Measurements from ENCODE around the gene KIF9.
"Not testable (repeated sequence)": the region's sequence is repeated elsewhere in the genome, so short reads cannot be mapped to it uniquely, and the experiment has no call there.

Gene KIF9
- total RNA-seq = 1.2 to 16.2 (median 2.3) reads per million in 3 experiments

- DNase-seq = peak; percentile 97
Measured at GRCh38 chr3:47282424-47283192, at the start of gene KIF9, which contains the start of gene KLHL18. Gene KIF9 (minus strand): TSS chr3:47282799. CDS start chr3:47277374, 5,425 bp downstream. Gene KLHL18 (plus strand): TSS chr3:47282944. CDS start chr3:47282966, 22 bp downstream.

GRCh38 chr3:47324278-47324865 is 41.8 kb upstream of the KIF9 start:
- peak; percentile 43 for DNase-seq

GRCh38 chr3:47323431-47324277 is 41.1 kb upstream of the KIF9 start:
- DNase-seq = no peak

- no peak for DNase-seq
Measured at GRCh38 chr3:47319956-47320355, 37.4 kb upstream of the KIF9 start.

GRCh38 chr3:47318916-47319315 is 36.3 kb upstream of the KIF9 start:
- DNase-seq = no peak

- DNase-seq = not testable (repeated sequence)
Measured at GRCh38 chr3:47316151-47316550, 33.6 kb upstream of the KIF9 start.

- no peak for DNase-seq
Measured at GRCh38 chr3:47315069-47315647, 32.6 kb upstream of the KIF9 start.

- no peak for DNase-seq
Measured at GRCh38 chr3:47314056-47314764, 31.6 kb upstream of the KIF9 start.

- no peak for DNase-seq
Measured at GRCh38 chr3:47313341-47314055, 30.9 kb upstream of the KIF9 start.

GRCh38 chr3:47310391-47310790 is 27.8 kb upstream of the KIF9 start:
- DNase-seq = no peak

GRCh38 chr3:47309231-47309630 is 26.6 kb upstream of the KIF9 start:
- DNase-seq = not testable (repeated sequence)

GRCh38 chr3:47306022-47306421 is 23.4 kb upstream of the KIF9 start:
- no peak for DNase-seq

GRCh38 chr3:47301456-47301855 is 18.9 kb upstream of the KIF9 start:
- DNase-seq = no peak

- no peak for DNase-seq
Measured at GRCh38 chr3:47299381-47300318, 17.1 kb upstream of the KIF9 start.

- no peak for DNase-seq
Measured at GRCh38 chr3:47298439-47298838, 15.8 kb upstream of the KIF9 start.

- DNase-seq = no peak
Measured at GRCh38 chr3:47296562-47297302, 14.1 kb upstream of the KIF9 start.

- DNase-seq = no peak
Measured at GRCh38 chr3:47295976-47296375, 13.4 kb upstream of the KIF9 start.

GRCh38 chr3:47295322-47295721 is 12.7 kb upstream of the KIF9 start:
- DNase-seq = no peak

GRCh38 chr3:47294392-47294791 is 11.8 kb upstream of the KIF9 start:
- no peak for DNase-seq

GRCh38 chr3:47293822-47294221 is 11.2 kb upstream of the KIF9 start:
- DNase-seq = no peak

Measured in central memory CD4-positive, alpha-beta T cell (primary cell).